Measurements from ENCODE around the gene MPLKIP. TPM values are rescaled to one million over a fixed set of nuclear protein-coding genes. Genes with fewer than 3 reads are reported as not detected.
"Not testable (repeated sequence)": the region's sequence is repeated elsewhere in the genome, so short reads cannot be mapped to it uniquely, and the experiment has no call there.

MPLKIP gene
- total RNA-seq: 10 to 100 TPM; 34.4 to 35.1 TPM

DNA sequence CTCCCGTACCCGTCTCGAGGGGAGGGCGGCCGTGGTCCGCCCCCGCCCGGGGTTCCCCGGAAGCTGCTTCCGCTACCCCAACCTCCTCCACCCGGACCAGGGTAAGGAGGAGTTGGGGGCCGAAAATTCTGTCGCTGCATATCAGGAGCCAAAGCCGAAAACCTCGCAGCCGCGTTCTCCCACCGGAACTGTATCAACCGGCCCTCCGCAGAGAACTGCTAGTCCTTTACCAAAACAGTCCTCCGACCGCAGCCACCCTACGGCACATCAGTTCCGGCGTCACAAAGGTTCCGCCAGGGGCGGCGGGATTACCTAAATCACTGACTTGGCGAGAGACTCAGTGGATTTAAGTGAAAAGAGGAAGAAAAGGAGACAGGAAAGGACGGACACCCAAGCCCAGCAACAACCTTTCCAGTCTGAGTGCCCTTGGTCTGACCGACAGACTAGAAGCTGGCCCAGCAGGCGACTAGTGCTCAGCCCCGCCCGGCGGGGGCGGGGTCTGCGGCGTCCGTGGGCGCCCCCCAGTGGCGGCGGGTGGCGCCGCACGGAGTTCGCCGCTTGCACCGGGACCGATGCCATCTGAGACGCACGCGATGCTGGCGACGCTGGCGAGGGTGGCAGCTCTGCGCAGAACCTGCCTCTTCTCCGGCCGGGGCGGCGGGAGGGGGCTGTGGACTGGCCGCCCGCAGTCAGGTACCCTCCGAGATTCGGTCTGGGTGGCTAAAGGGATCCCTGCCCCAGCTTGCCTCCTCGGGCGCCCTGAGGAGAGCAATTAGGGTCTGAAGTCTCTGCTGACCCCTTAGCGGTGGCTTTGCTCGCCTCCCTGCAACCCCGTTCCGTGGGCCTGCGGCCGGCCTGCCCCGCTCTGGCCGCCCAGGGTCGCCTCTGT is at the start of gene MPLKIP, which contains the start of gene SUGCT:
MPLKIP (minus strand) TSS at position 195 of the 889 bp plus-strand sequence; CDS start at position 140, 55 bp downstream.
SUGCT (plus strand) TSS at position 578 of the 889 bp plus-strand sequence.
- DNase-seq: peak; percentile 86
- Mint-ChIP-seq H3K4me1 (peaks cover 21% of the 10 kb centered on the region), H3K9me3 (no peaks in the 10 kb centered on the region), H3K36me3 (ENCODE audit: low read depth) (peaks cover 4% of the 10 kb centered on the region), H3K27me3 (peaks cover 6% of the 10 kb centered on the region), H3K4me3 (peak within 1 kb of the TSS; percentile 92), H3K27ac (peak within 1 kb of the TSS; percentile 95)
- CTCF ChIA-PET: interaction anchor here (0.6 to 2.9 kb wide), 13 partner anchors 9 to 555 kb away, joined by 3 to 12 read pairs (median 3); partner anchors contain the start of gene RALA
- POLR2A ChIA-PET: interaction anchor here (0.7 to 4.0 kb wide), 6 partner anchors 22 to 512 kb away, joined by 3 to 45 read pairs (median 3); partner anchors contain the start of gene CDK13

DNA sequence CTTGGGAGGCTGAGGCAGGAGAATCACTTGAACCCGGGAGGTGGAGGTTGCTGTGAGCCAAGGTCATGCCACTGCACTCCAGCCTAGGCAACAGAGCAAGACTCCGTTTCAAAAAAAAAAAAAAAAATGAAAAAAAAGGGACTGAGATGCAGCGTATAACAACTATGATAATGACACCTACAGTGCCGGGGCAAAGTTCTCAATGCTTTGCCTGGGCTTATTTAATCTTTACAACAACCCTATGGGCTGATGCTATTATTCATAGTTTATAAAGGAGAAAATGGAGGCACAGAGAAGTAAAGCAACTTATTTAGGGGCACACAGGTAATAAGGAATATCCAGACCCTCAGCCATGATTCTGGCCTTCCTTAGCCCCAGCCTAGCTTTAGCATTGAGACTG is 48.0 kb upstream of the MPLKIP start:
- Mint-ChIP-seq H3K27ac (no peak overlapping the region), H3K4me3 (no peak overlapping the region), H3K9me3 (no peaks in the 10 kb centered on the region), H3K27me3 (no peaks in the 10 kb centered on the region), H3K36me3 (ENCODE audit: low read depth) (no peaks in the 10 kb centered on the region), H3K4me1 (no peaks in the 10 kb centered on the region)
- ChIA-PET CTCF (no interaction called here), POLR2A (no interaction called here)
- no peak for DNase-seq

DNA sequence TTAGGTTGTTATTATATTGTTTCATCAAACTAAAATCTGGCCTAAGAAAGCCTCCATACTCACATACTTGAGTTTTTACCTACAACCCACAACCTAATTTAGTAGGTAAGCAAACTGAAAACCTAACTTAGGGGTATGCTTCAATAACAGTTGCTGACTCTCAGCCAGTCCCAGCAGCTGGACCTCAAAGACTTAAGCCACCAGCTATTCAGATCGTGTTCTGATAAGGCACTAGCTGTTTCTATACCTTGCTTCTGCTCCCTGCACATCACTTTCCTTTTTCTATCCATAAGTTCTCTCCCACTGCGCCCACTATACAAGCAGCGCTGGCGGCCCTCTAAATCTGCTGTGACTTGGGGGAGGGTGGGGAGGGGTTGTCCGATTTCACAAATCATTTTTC is 42.6 kb upstream of the MPLKIP start:
- ChIA-PET CTCF (no interaction called here), POLR2A (no interaction called here)
- H3K27me3 Mint-ChIP-seq: peaks cover 4% of the 10 kb centered on the region
- DNase-seq: no peak
- no peaks in the 10 kb centered on the region for H3K36me3 Mint-ChIP-seq (ENCODE audit: low read depth)
- no peak overlapping the region for H3K4me3 Mint-ChIP-seq
- H3K9me3 Mint-ChIP-seq: no peaks in the 10 kb centered on the region
- no peaks in the 10 kb centered on the region for H3K4me1 Mint-ChIP-seq
- H3K27ac Mint-ChIP-seq: no peak overlapping the region

DNA sequence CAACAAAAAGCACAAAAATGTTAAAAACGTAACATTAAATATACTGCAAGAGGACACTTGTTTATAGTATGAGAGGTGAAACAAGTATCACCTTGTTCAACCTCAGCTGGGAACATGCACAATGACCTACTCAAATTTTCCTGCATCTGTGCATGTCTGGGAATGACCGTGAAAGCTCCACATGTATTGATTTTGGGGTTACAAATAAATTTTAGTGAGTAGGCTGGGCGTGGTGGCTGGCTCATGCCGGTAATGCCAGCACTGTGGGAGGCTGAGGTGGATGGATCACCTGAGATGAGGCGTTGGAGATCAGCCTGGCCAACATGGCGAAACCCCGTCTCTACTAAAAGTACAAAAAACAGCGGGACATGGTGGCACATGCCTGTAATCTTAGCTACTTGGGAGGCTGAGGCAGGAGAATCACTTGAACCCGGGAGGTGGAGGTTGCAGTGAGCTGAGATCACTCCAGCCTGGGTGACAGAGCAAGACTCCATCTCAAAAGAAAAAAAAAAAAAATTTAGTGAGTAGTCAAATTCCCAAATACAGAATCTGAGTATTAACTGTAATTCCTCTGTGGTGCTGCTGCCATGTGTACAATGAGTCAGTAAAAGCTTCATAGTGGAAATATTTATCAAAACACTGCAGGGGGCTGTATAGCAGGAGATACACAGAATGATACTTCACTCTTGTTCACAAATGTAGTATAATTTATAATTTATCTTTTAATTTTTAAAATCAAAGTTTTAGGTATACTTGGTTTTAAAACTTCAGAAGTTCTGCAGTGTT is 41.5 kb upstream of the MPLKIP start:
- Mint-ChIP-seq H3K27me3 (peaks cover 4% of the 10 kb centered on the region), H3K4me3 (no peak overlapping the region), H3K36me3 (ENCODE audit: low read depth) (no peaks in the 10 kb centered on the region), H3K9me3 (no peaks in the 10 kb centered on the region), H3K27ac (no peak overlapping the region), H3K4me1 (no peaks in the 10 kb centered on the region)
- no peak for DNase-seq
- CTCF ChIA-PET: no interaction called here
- POLR2A ChIA-PET: no interaction called here

GRCh38 chr7:40175256-40175655 is 40.8 kb upstream of the MPLKIP start:
- CTCF ChIA-PET; DNase-seq; H3K27me3 Mint-ChIP-seq; H3K9me3 Mint-ChIP-seq; H3K27ac Mint-ChIP-seq; H3K4me1 Mint-ChIP-seq; H3K36me3 Mint-ChIP-seq (ENCODE audit: low read depth); POLR2A ChIA-PET; H3K4me3 Mint-ChIP-seq: not testable (repeated sequence)

DNA sequence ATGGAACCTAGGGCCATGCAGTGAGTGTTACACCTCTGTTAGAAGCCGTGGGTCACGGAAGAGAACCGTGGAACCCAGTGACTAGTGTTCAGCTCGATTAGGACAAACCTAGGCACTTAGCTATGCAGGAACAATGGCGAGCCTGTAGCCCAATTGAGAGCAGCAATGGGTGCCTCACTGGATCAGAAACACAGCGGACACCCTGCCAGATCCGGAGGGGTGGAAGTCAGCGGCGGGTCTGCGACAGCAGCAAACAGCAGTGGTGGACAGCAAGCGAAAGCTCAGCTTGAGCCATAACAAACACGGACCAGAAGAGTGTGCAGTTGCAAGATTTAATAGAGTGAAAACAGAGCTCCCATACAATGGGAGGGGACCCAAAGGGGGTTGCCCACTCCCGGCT is 38.7 kb upstream of the MPLKIP start:
- H3K27ac Mint-ChIP-seq; H3K4me1 Mint-ChIP-seq; H3K4me3 Mint-ChIP-seq; H3K27me3 Mint-ChIP-seq; DNase-seq; H3K36me3 Mint-ChIP-seq (ENCODE audit: low read depth); CTCF ChIA-PET; H3K9me3 Mint-ChIP-seq: not testable (repeated sequence)
- POLR2A ChIA-PET: interaction anchor here (0.6 kb wide), 1 partner anchor 11 kb away, joined by 3 read pairs; no protein-coding TSS in a partner anchor

- CTCF ChIA-PET; H3K27ac Mint-ChIP-seq; H3K27me3 Mint-ChIP-seq; DNase-seq; H3K9me3 Mint-ChIP-seq; H3K36me3 Mint-ChIP-seq (ENCODE audit: low read depth); H3K4me1 Mint-ChIP-seq; POLR2A ChIA-PET; H3K4me3 Mint-ChIP-seq: not testable (repeated sequence)
These were observed 33.8 kb upstream of the MPLKIP start for GRCh38 chr7:40168266-40168665.

DNA sequence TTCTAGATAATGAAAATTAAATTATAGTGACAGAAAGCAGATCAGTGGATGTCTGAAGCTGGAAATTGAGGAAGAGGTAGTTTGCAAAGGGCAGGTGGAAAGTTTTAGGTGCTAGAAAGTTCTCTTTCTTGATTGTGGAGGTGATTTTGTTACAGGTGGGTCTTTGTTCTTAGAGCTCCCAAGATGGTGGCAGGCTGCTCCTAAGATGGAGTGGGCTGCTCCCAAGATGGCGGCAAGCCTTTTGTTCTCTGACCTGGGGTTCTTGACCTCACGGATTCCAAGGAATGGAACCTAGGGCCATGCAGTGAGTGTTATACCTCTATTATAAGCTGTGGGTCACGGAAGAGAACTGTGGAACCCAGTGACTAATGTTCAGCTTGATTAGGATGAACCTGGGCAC is 32.9 kb upstream of the MPLKIP start:
- H3K27me3 Mint-ChIP-seq: peaks cover 1% of the 10 kb centered on the region
- no peaks in the 10 kb centered on the region for H3K9me3 Mint-ChIP-seq
- H3K4me1 Mint-ChIP-seq: no peaks in the 10 kb centered on the region
- no peaks in the 10 kb centered on the region for H3K36me3 Mint-ChIP-seq (ENCODE audit: low read depth)
- CTCF ChIA-PET: no interaction called here
- no peak for DNase-seq
- POLR2A ChIA-PET: no interaction called here
- no peak overlapping the region for H3K4me3 Mint-ChIP-seq
- no peak overlapping the region for H3K27ac Mint-ChIP-seq

DNA sequence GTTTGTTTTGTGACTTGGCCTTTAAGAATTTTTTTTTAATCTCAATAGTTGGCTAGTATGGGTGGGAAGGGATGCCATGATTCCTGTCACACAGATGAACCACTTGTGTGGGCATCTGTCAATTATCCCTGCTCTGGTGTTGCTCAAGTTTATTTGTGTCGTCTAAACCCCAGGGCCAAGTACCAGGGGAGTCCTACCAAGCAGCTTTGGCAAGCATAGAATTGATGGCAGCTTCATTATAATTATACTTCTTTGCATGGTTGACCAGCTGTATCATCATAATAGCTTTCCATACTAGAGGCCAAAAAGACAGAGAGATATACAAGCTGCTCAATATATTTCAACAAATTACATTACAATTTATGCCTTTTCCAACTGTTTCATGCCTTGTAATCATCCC is 30.8 kb upstream of the MPLKIP start:
- POLR2A ChIA-PET: no interaction called here

DNA sequence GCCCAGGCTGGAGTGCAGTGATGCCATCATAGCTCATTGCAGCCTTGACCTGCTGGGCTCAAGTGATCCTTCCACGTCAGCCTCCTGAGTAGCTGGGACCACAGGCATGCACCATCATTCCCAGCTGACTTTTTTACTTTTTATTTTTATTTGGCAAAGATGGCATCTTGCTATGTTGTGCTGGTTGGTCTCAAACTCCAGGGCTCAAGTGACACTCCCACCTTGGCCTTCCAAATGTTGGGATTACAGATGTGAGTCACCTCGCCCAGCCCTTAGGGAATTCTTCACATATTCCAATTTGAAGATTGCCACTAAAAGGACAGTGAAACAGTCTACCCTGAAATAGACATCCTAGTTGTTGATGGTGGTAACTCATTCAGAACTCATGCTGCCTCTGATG is 28.1 kb upstream of the MPLKIP start:
- H3K9me3 Mint-ChIP-seq: no peaks in the 10 kb centered on the region
- H3K27ac Mint-ChIP-seq: no peak overlapping the region
- peaks cover 1% of the 10 kb centered on the region for H3K27me3 Mint-ChIP-seq
- POLR2A ChIA-PET: no interaction called here
- H3K36me3 Mint-ChIP-seq (ENCODE audit: low read depth): no peaks in the 10 kb centered on the region
- CTCF ChIA-PET: no interaction called here
- H3K4me1 Mint-ChIP-seq: no peaks in the 10 kb centered on the region
- H3K4me3 Mint-ChIP-seq: no peak overlapping the region
- no peak for DNase-seq

More for the DNA sequence above, 30.8 kb upstream of the MPLKIP start:
- Mint-ChIP-seq H3K27me3 (peaks cover 1% of the 10 kb centered on the region), H3K4me1 (no peaks in the 10 kb centered on the region), H3K4me3 (no peak overlapping the region), H3K27ac (no peak overlapping the region), H3K9me3 (no peaks in the 10 kb centered on the region), H3K36me3 (ENCODE audit: low read depth) (no peaks in the 10 kb centered on the region)
- DNase-seq: no peak
- CTCF ChIA-PET: no interaction called here

GRCh38 chr7:40156988-40157387 is 22.6 kb upstream of the MPLKIP start:
- POLR2A ChIA-PET: no interaction called here
- H3K9me3 Mint-ChIP-seq: no peaks in the 10 kb centered on the region

GRCh38 chr7:40151504-40151903 is 17.1 kb upstream of the MPLKIP start:
- H3K27me3 Mint-ChIP-seq: no peaks in the 10 kb centered on the region
- H3K4me1 Mint-ChIP-seq: no peaks in the 10 kb centered on the region
- POLR2A ChIA-PET: no interaction called here
- DNase-seq: no peak
- H3K9me3 Mint-ChIP-seq: no peaks in the 10 kb centered on the region
- no peak overlapping the region for H3K4me3 Mint-ChIP-seq
- H3K27ac Mint-ChIP-seq: no peak overlapping the region
- no peaks in the 10 kb centered on the region for H3K36me3 Mint-ChIP-seq (ENCODE audit: low read depth)
- CTCF ChIA-PET: no interaction called here

More at GRCh38 chr7:40156988-40157387, 22.6 kb upstream of the MPLKIP start:
- Mint-ChIP-seq H3K4me1 (no peaks in the 10 kb centered on the region), H3K4me3 (no peak overlapping the region), H3K27me3 (no peaks in the 10 kb centered on the region), H3K36me3 (ENCODE audit: low read depth) (no peaks in the 10 kb centered on the region), H3K27ac (no peak overlapping the region)
- CTCF ChIA-PET: no interaction called here
- DNase-seq: no peak

DNA sequence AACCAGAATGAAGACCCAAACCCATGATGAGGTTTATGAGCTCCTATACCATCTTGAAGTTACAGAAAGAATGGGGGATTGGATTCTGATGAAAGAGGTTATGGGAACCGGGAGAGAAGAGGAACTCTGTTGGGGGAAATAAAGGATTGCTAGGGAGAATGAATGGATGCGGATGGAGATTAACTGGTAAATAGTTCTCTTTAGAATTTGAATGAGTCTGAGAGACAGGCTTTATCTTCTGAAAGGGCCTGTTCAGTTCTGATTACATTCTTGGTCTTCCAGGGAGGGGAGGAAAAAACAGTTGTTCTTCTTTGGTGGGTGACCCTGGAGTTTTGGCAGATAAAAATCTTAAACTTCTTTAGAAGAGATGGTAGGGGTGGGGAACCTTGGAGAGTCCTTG is 14.2 kb upstream of the MPLKIP start:
- Mint-ChIP-seq H3K9me3 (no peaks in the 10 kb centered on the region), H3K27me3 (peaks cover 6% of the 10 kb centered on the region), H3K4me1 (no peaks in the 10 kb centered on the region), H3K27ac (no peak overlapping the region), H3K4me3 (no peak overlapping the region), H3K36me3 (ENCODE audit: low read depth) (no peaks in the 10 kb centered on the region)
- CTCF ChIA-PET: interaction anchor here (1.2 kb wide), 1 partner anchor 33 kb away, joined by 3 read pairs; no protein-coding TSS in a partner anchor
- POLR2A ChIA-PET: no interaction called here
- no peak for DNase-seq
